H1 (cell line): ENCODE data around the gene HNRNPH3. TPM values are rescaled to one million over a fixed set of nuclear protein-coding genes. Genes with fewer than 3 reads are reported as not detected.

ENCODE experiments used
- CTCF ChIA-PET: fragments of 300-600 bp; sonication (Branson Sonifier 250); formaldehyde crosslinking; loops from one replicate; lab custom pipeline; 2021; ENCODE audit not compliant: partially characterized antibody; lab: Charles Lee
- POLR2A ChIA-PET: fragments of 300-600 bp; sonication (Branson Sonifier 250); formaldehyde crosslinking; loops from one replicate; lab custom pipeline; 2021; ENCODE audit warnings: inconsistent platforms; ENCODE audit not compliant: partially characterized antibody; lab: Charles Lee
- DNase-seq, 2 experiments: peaks; one replicate each; pipeline versions ENCODE4 v3.0.0 to v3.0.0-alpha.2; 2010 to 2022; ENCODE audit warnings: low spot score in 2 of 2, low read depth in 1 of 2, mixed read lengths in 1 of 2
- FAIRE-seq: peaks from 2 replicates; lab custom pipeline; 2011; peaks lifted over from hg19 to GRCh38; lab: Jason Lieb, UNC
- H2AFZ ChIP-seq: 2 replicates; pipeline ENCODE4 v1.8.1; 2012; ENCODE audit warnings: low read length, inconsistent platforms
- H2AK5ac ChIP-seq: 2 replicates; pipeline ENCODE4 v1.6.1; 2013; ENCODE audit warnings: low read depth, low read length
- H2BK120ac ChIP-seq: replicated peaks from 2 replicates; pipeline ENCODE3; 2013; ENCODE audit warnings: low read depth, low read length, inconsistent platforms
- H2BK12ac ChIP-seq: 2 replicates; pipeline ENCODE4 v1.6.1; 2013; ENCODE audit warnings: low read depth, low read length
- H2BK15ac ChIP-seq: 2 replicates; pipeline ENCODE4 v1.6.1; 2013; ENCODE audit warnings: low read length
- H2BK20ac ChIP-seq: 2 replicates; pipeline ENCODE4 v1.6.1; 2013; ENCODE audit warnings: low read length
- H2BK5ac ChIP-seq: 2 replicates; pipeline ENCODE4 v1.6.1; 2013; ENCODE audit warnings: low read depth, low read length
- H3K14ac ChIP-seq: 2 replicates; pipeline ENCODE4 v1.6.1; 2013; ENCODE audit warnings: inconsistent platforms; ENCODE audit not compliant: insufficient read length
- H3K18ac ChIP-seq: 2 replicates; pipeline ENCODE4 v1.6.1; 2013; ENCODE audit warnings: low read length; ENCODE audit errors: extremely low read depth
- H3K23ac ChIP-seq: 2 replicates; pipeline ENCODE4 v1.6.1; 2013; ENCODE audit warnings: inconsistent platforms; ENCODE audit not compliant: insufficient read length
- H3K23me2 ChIP-seq: 2 replicates; pipeline ENCODE4 v1.6.1; 2013; ENCODE audit warnings: low read depth, low read length
- H3K27ac ChIP-seq: 2 replicates; pipeline ENCODE4 v1.6.1; 2011; ENCODE audit warnings: low read depth, low read length, inconsistent platforms
- H3K27me3 ChIP-seq, 4 experiments: replicated peaks in 1 of 4; 1 replicate in 1 of 4; 2 replicates in 3 of 4; pipeline versions ENCODE4 v1.6.1 to v1.8.1; 2011 to 2013; ENCODE audit warnings: low read length in 3 of 4, mild to moderate bottlenecking in 3 of 4, inconsistent platforms in 2 of 4, mixed read lengths in 2 of 4, moderate library complexity in 1 of 4; ENCODE audit not compliant: control insufficient read depth in 3 of 4, insufficient read depth in 3 of 4; ENCODE audit errors: extremely low read depth in 1 of 4
- H3K36me3 ChIP-seq, 4 experiments: 2 replicates each; pipeline versions ENCODE4 v1.6.1 to v1.8.1; 2011 to 2013; ENCODE audit warnings: mild to moderate bottlenecking in 4 of 4, low read length in 3 of 4, moderate library complexity in 2 of 4, control low read depth in 1 of 4, inconsistent platforms in 1 of 4; ENCODE audit not compliant: insufficient read depth in 4 of 4, control insufficient read depth in 2 of 4
- H3K4ac ChIP-seq: replicated peaks from 2 replicates; pipeline ENCODE3; 2013; ENCODE audit warnings: low read length, low read depth, mixed read lengths, inconsistent platforms; ENCODE audit not compliant: insufficient read length
- H3K4me1 ChIP-seq, 4 experiments: replicated peaks in 1 of 4; 1 replicate in 1 of 4; 2 replicates in 3 of 4; pipeline versions ENCODE4 v1.6.1 to v1.8.1; 2011 to 2013; ENCODE audit warnings: low read length in 3 of 4, inconsistent platforms in 2 of 4, mixed read lengths in 1 of 4; ENCODE audit not compliant: insufficient read depth in 4 of 4, control insufficient read depth in 3 of 4
- H3K4me2 ChIP-seq, 2 experiments: 2 replicates each; pipeline versions ENCODE4 v1.6.1 to v1.8.1; 2011 to 2013; ENCODE audit warnings: low read depth in 2 of 2, low read length in 2 of 2, control low read depth in 1 of 2, inconsistent platforms in 1 of 2, mild to moderate bottlenecking in 1 of 2; ENCODE audit not compliant: insufficient read depth in 1 of 2
- H3K4me3 ChIP-seq, 4 experiments: fragments of 200-600, 300-600 bp in 1 of 4; sonication (generic), shearing (Covaris generic), sonication (Bioruptor Twin) in 1 of 4; 2 replicates each; pipeline versions ENCODE4 v1.5.1 to v1.8.1; 2011 to 2016; ENCODE audit warnings: low read length in 4 of 4, low read depth in 3 of 4, control low read depth in 2 of 4, inconsistent platforms in 2 of 4, mild to moderate bottlenecking in 2 of 4, mixed read lengths in 1 of 4, moderate library complexity in 1 of 4; ENCODE audit not compliant: insufficient read depth in 2 of 4; ENCODE audit errors: extremely low read depth in 1 of 4
- H3K56ac ChIP-seq: replicated peaks from 2 replicates; pipeline ENCODE3; 2013; ENCODE audit warnings: low read depth, mild to moderate bottlenecking, mixed read lengths, low read length, inconsistent platforms; ENCODE audit not compliant: insufficient read length
- H3K79me1 ChIP-seq: 2 replicates; pipeline ENCODE4 v1.6.1; 2013; ENCODE audit warnings: low read depth, low read length, control low read depth
- H3K79me2 ChIP-seq, 2 experiments: 2 replicates each; pipeline versions ENCODE4 v1.6.1 to v1.8.1; 2012 to 2013; ENCODE audit warnings: low read length in 2 of 2, mild to moderate bottlenecking in 2 of 2, inconsistent platforms in 1 of 2; ENCODE audit not compliant: insufficient read depth in 2 of 2, control insufficient read depth in 1 of 2
- H3K9ac ChIP-seq, 4 experiments: replicated peaks in 1 of 4; 1 replicate in 1 of 4; 2 replicates in 3 of 4; pipeline versions ENCODE4 v1.6.1 to v1.8.1; 2011 to 2013; ENCODE audit warnings: low read depth in 3 of 4, low read length in 3 of 4, control low read depth in 2 of 4, mild to moderate bottlenecking in 2 of 4, moderate library complexity in 2 of 4, inconsistent platforms in 1 of 4; ENCODE audit errors: extremely low read depth in 1 of 4
- H3K9me3 ChIP-seq, 2 experiments: 2 replicates each; pipeline versions ENCODE4 v1.6.1 to v1.8.1; 2012 to 2013; ENCODE audit warnings: mild to moderate bottlenecking in 2 of 2, moderate library complexity in 2 of 2, control low read depth in 1 of 2, inconsistent platforms in 1 of 2, low read depth in 1 of 2, low read length in 1 of 2, mixed read lengths in 1 of 2; ENCODE audit not compliant: insufficient read depth in 2 of 2
- H4K20me1 ChIP-seq, 2 experiments: replicated peaks in 1 of 2; 2 replicates each; pipeline versions ENCODE3 to v1.8.1; 2011 to 2013; ENCODE audit warnings: inconsistent platforms in 2 of 2, low read length in 2 of 2, mild to moderate bottlenecking in 1 of 2; ENCODE audit not compliant: insufficient read depth in 2 of 2, control insufficient read depth in 1 of 2
- H4K5ac ChIP-seq: 2 replicates; pipeline ENCODE4 v1.6.1; 2013; ENCODE audit warnings: low read length, low read depth, mixed read lengths, inconsistent platforms; ENCODE audit not compliant: insufficient read length
- H4K8ac ChIP-seq: 2 replicates; pipeline ENCODE4 v1.8.0; 2013; ENCODE audit warnings: mild to moderate bottlenecking, moderate library complexity, low read length, inconsistent platforms; ENCODE audit not compliant: insufficient read depth; ENCODE audit errors: extremely low read depth
- H4K91ac ChIP-seq: replicated peaks from 2 replicates; pipeline ENCODE3; 2013; ENCODE audit warnings: low read length, mixed read lengths, inconsistent platforms; ENCODE audit not compliant: insufficient read length
- HDAC6 ChIP-seq: IDR thresholded peaks from one replicate; pipeline ENCODE4 v1.7.1; 2012; ENCODE audit warnings: low read depth, mild to moderate bottlenecking, inconsistent platforms, low read length, moderate library complexity
- POLR2A ChIP-seq, 2 experiments: IDR thresholded peaks; 1 replicate in 1 of 2; 2 replicates in 1 of 2; pipeline ENCODE4 v1.6.1; 2011; ENCODE audit warnings: low read depth in 2 of 2, low read length in 2 of 2, mild to moderate bottlenecking in 2 of 2; ENCODE audit errors: control extremely low read depth in 1 of 2
- POLR2AphosphoS5 ChIP-seq: IDR thresholded peaks from 2 replicates; pipeline ENCODE4 v1.6.1; 2011; ENCODE audit warnings: low read depth, low read length
- WGBS, 2 experiments: shearing (Covaris generic) in 1 of 2; methylation state at CpG; one replicate each; pipeline versions ENCODE4 v1.1.6 to v1.1.7; 2013 to 2015; ENCODE audit warnings: low lambda C conversion rate in 2 of 2, mixed read lengths in 2 of 2, inconsistent platforms in 1 of 2, low coverage in 1 of 2, missing lambda C conversion rate in 1 of 2; ENCODE audit not compliant: insufficient replicate concordance in 2 of 2, insufficient coverage in 1 of 2, insufficient read length in 1 of 2; ENCODE audit errors: extremely low coverage in 1 of 2, missing lambda C conversion rate in 1 of 2; 5-methylcytosine and 5-hydroxymethylcytosine counted together
- polyA plus RNA-seq, 7 experiments: library from polyadenylated mRNA; depleted of rRNA in 3 of 7; stranded (reverse) in 5 of 7; unstranded in 2 of 7; fragments of >200 nt in 5 of 7; fragments of 200-250 nt in 2 of 7; gene quantifications; 1 replicate in 5 of 7; 2 replicates in 1 of 7; 4 replicates in 1 of 7; pipeline versions ENCODE4 v1.2.1 to v1.2.3, GENCODE V29; 2011 to 2013; ENCODE audit warnings: missing spikeins in 2 of 7, mixed read lengths in 2 of 7
- total RNA-seq: library from RNA; stranded (reverse); fragmentation: NEBNext Ultra II Directional; extraction: Animal tissue kit (Norgen Biotek cat#: 25700); gene quantifications from 2 replicates; pipeline ENCODE4 v1.2.1, GENCODE V29; 2021

The HNRNPH3 gene
- total and polyA plus RNA-seq, 2 of the 8 experiments (the other 6 are each of a cell fraction or from before 2014, with no cell fraction given): 63.2 to 230 TPM

GRCh38 chr10:68336754-68337351, 5.0 kb downstream of the HNRNPH3 start:
- H4K91ac ChIP-seq: no peak overlapping the region
- H3K4me3 ChIP-seq: peak overlapping the region in 1 of 4 experiments; percentile 99; a peak in 2 of 8 replicates
- 89% methylated on average over 7 of the region's 7 CpGs; no CpG with 5 or more reads in 1 of the 2 experiments for WGBS, 2 experiments

More at GRCh38 chr10:68336754-68337351, 5.0 kb downstream of the HNRNPH3 start:
- no peak overlapping the region for H2BK120ac ChIP-seq
- H3K56ac ChIP-seq: no peak overlapping the region
- no peak overlapping the region for H3K14ac ChIP-seq
- peaks cover 3% of the 10 kb centered on the region for H3K79me1 ChIP-seq
- no peak overlapping the region for H3K23ac ChIP-seq
- H2AK5ac ChIP-seq: no peak overlapping the region
- H3K9ac ChIP-seq: no peak overlapping the region
- H3K4me1 ChIP-seq: peaks cover 0 to 2% (median under 1%) of the 10 kb centered on the region in 4 experiments; a peak in 2 of 7 replicates
- no peak for TF ChIP-seq HDAC6
- peak; percentile 38; the same call in 1 of the 2 replicates for TF ChIP-seq POLR2AphosphoS5
- TF ChIP-seq POLR2A (IDR thresholded peaks at IDR 0.05; ENCODE audit: control extremely low read depth in 1 of 2, low read depth in 2 of 2, low read length in 2 of 2): peak in 1 of 2 experiments; percentile 55; a peak in 2 of 3 replicates
- ChIA-PET POLR2A (no interaction called here), CTCF (interaction anchor here (0.8 kb wide), 1 partner anchor 11 kb away, joined by 4 read pairs; no protein-coding TSS in a partner anchor)
- H2BK15ac ChIP-seq: no peak overlapping the region
- H3K36me3 ChIP-seq: peaks cover 28 to 64% (median 36%) of the 10 kb centered on the region in 4 experiments
- no peak overlapping the region for H2BK20ac ChIP-seq
- no peak overlapping the region for H2BK5ac ChIP-seq
- H4K20me1 ChIP-seq: peaks cover 30 to 41% of the 10 kb centered on the region in 2 experiments
- no peak overlapping the region for H3K27ac ChIP-seq
- H3K79me2 ChIP-seq: peaks cover 43 to 91% of the 10 kb centered on the region in 2 experiments
- no peak overlapping the region for H4K8ac ChIP-seq
- DNase-seq (no peak), FAIRE-seq (no peak)
- no peak overlapping the region for H3K18ac ChIP-seq
- H2AFZ ChIP-seq: no peak overlapping the region
- no peaks in the 10 kb centered on the region for H3K9me3 ChIP-seq
- peaks cover 2% of the 10 kb centered on the region; the same call in 1 of the 2 replicates for H3K23me2 ChIP-seq
- H4K5ac ChIP-seq: no peak overlapping the region
- no peak overlapping the region for H3K4ac ChIP-seq
- H2BK12ac ChIP-seq: no peak overlapping the region
- no peaks in the 10 kb centered on the region for H3K27me3 ChIP-seq
- peak overlapping the region; percentile 33 to 83; a peak in 3 of 4 replicates for H3K4me2 ChIP-seq
